HL-60 (cell line): ENCODE measurements around the gene COL28A1.
"Not testable (repeated sequence)": the region's sequence is repeated elsewhere in the genome, so short reads cannot be mapped to it uniquely, and the experiment has no call there.

Source experiments
- DNase-seq, 2 experiments: peaks; one replicate each; pipeline ENCODE4 v3.0.0-alpha.2; 2010 to 2020; ENCODE audit warnings: low read depth in 1 of 2, low spot score in 1 of 2
- H3K27ac ChIP-seq: fragments of 250-450 bp; sonication (Bioruptor Pico); replicated peaks from 2 replicates; pipeline ENCODE4 v1.5.1; 2020; ENCODE audit warnings: mild to moderate bottlenecking, moderate library complexity
- H3K27me3 ChIP-seq: fragments of 250-450 bp; sonication (Bioruptor Pico); 2 replicates; pipeline ENCODE4 v1.5.1; 2021; ENCODE audit warnings: mild to moderate bottlenecking, moderate library complexity; ENCODE audit not compliant: insufficient read depth, poor library complexity, severe bottlenecking
- H3K4me3 ChIP-seq: replicated peaks from 2 replicates; pipeline ENCODE4 v1.5.1; 2011; ENCODE audit warnings: mild to moderate bottlenecking, control low read depth, low read length; ENCODE audit not compliant: insufficient read depth
- CTCF ChIP-seq: IDR thresholded peaks from one replicate; pipeline ENCODE4 v1.5.1; 2011; ENCODE audit warnings: low read length, control low read depth, inconsistent platforms; ENCODE audit not compliant: insufficient read depth
- GABPA ChIP-seq: IDR thresholded peaks from 2 replicates; pipeline ENCODE4 v1.6.1; 2012; ENCODE audit warnings: low read depth
- POLR2AphosphoS5 ChIP-seq: IDR thresholded peaks from 2 replicates; pipeline ENCODE4 v1.6.1; 2012; ENCODE audit warnings: low read depth
- SPI1 ChIP-seq: IDR thresholded peaks from 2 replicates; pipeline ENCODE4 v1.6.1; 2012; ENCODE audit warnings: low read depth, mild to moderate bottlenecking, borderline replicate concordance
- TF ChIP-seq, protein P1 (sequence below): IDR thresholded peaks from 2 replicates; pipeline ENCODE4 v1.6.1; 2012; ENCODE audit warnings: low read depth; ENCODE audit not compliant: insufficient replicate concordance

The COL28A1 gene

GRCh38 chr7:7408001-7408770, 127.5 kb downstream of the COL28A1 start:
- TF ChIP-seq CTCF: no peak
- TF ChIP-seq SPI1: no peak
- TF ChIP-seq, protein P1, sequence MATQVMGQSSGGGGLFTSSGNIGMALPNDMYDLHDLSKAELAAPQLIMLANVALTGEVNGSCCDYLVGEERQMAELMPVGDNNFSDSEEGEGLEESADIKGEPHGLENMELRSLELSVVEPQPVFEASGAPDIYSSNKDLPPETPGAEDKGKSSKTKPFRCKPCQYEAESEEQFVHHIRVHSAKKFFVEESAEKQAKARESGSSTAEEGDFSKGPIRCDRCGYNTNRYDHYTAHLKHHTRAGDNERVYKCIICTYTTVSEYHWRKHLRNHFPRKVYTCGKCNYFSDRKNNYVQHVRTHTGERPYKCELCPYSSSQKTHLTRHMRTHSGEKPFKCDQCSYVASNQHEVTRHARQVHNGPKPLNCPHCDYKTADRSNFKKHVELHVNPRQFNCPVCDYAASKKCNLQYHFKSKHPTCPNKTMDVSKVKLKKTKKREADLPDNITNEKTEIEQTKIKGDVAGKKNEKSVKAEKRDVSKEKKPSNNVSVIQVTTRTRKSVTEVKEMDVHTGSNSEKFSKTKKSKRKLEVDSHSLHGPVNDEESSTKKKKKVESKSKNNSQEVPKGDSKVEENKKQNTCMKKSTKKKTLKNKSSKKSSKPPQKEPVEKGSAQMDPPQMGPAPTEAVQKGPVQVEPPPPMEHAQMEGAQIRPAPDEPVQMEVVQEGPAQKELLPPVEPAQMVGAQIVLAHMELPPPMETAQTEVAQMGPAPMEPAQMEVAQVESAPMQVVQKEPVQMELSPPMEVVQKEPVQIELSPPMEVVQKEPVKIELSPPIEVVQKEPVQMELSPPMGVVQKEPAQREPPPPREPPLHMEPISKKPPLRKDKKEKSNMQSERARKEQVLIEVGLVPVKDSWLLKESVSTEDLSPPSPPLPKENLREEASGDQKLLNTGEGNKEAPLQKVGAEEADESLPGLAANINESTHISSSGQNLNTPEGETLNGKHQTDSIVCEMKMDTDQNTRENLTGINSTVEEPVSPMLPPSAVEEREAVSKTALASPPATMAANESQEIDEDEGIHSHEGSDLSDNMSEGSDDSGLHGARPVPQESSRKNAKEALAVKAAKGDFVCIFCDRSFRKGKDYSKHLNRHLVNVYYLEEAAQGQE: no peak
- TF ChIP-seq POLR2AphosphoS5: no peak
- TF ChIP-seq GABPA: no peak
- H3K27me3 ChIP-seq: no peaks in the 10 kb centered on the region
- no peak for DNase-seq

GRCh38 chr7:7405461-7405860, 130.2 kb downstream of the COL28A1 start:
- Histone ChIP-seq H3K27me3 (no peaks in the 10 kb centered on the region), H3K4me3 (no peak overlapping the region), H3K27ac (no peak overlapping the region)
- no peak for TF ChIP-seq SPI1
- DNase-seq: no peak

More at GRCh38 chr7:7408001-7408770, 127.5 kb downstream of the COL28A1 start:
- H3K27ac ChIP-seq: no peak overlapping the region
- no peak overlapping the region for H3K4me3 ChIP-seq

DNA sequence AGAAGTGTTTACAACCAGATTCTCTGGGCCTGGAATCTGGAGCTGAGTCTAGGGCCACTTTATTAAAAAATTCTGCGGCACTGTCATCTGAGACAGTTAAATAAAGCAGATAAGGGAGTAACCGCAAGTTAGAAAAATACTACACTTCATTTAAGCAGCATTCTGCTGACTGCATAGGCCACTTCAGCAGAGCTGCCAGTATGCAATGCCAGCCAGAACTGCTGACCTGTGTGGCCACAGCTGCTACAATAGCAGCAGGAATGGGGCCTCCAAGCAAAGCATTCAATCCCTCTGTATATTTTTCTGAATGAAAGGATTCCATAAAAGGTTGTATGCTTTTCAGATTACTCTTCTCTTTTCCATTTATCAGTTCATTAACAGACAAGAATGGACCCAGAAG, 136.0 kb downstream of the COL28A1 start:
- no peak for DNase-seq
- H3K4me3 ChIP-seq: no peak overlapping the region
- TF ChIP-seq GABPA: no peak
- no peak for TF ChIP-seq SPI1
- no peak for TF ChIP-seq POLR2AphosphoS5
- TF ChIP-seq, protein P1: no peak
- no peak for TF ChIP-seq CTCF
- H3K27me3 ChIP-seq: no peaks in the 10 kb centered on the region
- H3K27ac ChIP-seq: no peak overlapping the region

GRCh38 chr7:7395785-7396184, 139.9 kb downstream of the COL28A1 start:
- Histone ChIP-seq H3K27ac (no peak overlapping the region), H3K27me3 (no peaks in the 10 kb centered on the region), H3K4me3 (no peak overlapping the region)
- DNase-seq: no peak
- TF ChIP-seq, protein P1: no peak
- TF ChIP-seq SPI1 (no peak), GABPA (no peak), POLR2AphosphoS5 (no peak), CTCF (no peak)

- H3K27me3 ChIP-seq, H3K27ac ChIP-seq, DNase-seq, H3K4me3 ChIP-seq: not testable (repeated sequence)
These were observed 147.5 kb downstream of the COL28A1 start for GRCh38 chr7:7388164-7388563.
